ENCODE data around the gene PIP5K1C.

PIP5K1C gene

GRCh38 chr19:3608079-3608641 lies 92.1 kb downstream of the PIP5K1C start:
- TF ChIP-seq EZH2phosphoT487 (conservative IDR thresholded peaks at IDR 0.05; ENCODE audit: low read length): no peak
- TF ChIP-seq, protein P1, sequence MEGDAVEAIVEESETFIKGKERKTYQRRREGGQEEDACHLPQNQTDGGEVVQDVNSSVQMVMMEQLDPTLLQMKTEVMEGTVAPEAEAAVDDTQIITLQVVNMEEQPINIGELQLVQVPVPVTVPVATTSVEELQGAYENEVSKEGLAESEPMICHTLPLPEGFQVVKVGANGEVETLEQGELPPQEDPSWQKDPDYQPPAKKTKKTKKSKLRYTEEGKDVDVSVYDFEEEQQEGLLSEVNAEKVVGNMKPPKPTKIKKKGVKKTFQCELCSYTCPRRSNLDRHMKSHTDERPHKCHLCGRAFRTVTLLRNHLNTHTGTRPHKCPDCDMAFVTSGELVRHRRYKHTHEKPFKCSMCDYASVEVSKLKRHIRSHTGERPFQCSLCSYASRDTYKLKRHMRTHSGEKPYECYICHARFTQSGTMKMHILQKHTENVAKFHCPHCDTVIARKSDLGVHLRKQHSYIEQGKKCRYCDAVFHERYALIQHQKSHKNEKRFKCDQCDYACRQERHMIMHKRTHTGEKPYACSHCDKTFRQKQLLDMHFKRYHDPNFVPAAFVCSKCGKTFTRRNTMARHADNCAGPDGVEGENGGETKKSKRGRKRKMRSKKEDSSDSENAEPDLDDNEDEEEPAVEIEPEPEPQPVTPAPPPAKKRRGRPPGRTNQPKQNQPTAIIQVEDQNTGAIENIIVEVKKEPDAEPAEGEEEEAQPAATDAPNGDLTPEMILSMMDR (IDR thresholded peaks at IDR 0.05; ENCODE audit: insufficient read depth, low read length, poor library complexity, severe bottlenecking): no peak
- H3K9me2 ChIP-seq (replicated peaks; ENCODE audit: insufficient read depth, low read length): no peaks in the 10 kb centered on the region
- no peaks in the 10 kb centered on the region for H3F3A ChIP-seq (ENCODE audit: insufficient read depth)
- H3K79me2 ChIP-seq (ENCODE audit: insufficient read depth, low read length): no peaks in the 10 kb centered on the region
- H3K4me3 ChIP-seq (ENCODE audit: insufficient read depth, low read length, poor library complexity, severe bottlenecking): no peak overlapping the region
- H3K27me3 ChIP-seq (ENCODE audit: low read length): no peaks in the 10 kb centered on the region
- no peaks in the 10 kb centered on the region for H3K9me3 ChIP-seq (ENCODE audit: insufficient read depth, low read length)
- H4K20me1 ChIP-seq (ENCODE audit: low read depth, low read length): no peaks in the 10 kb centered on the region
- no peak overlapping the region for H3K4me2 ChIP-seq (ENCODE audit: low read depth, low read length, poor library complexity, severe bottlenecking)
- H3K9ac ChIP-seq (ENCODE audit: low read length): no peak overlapping the region
- H2AFZ ChIP-seq (ENCODE audit: low read depth, low read length, severe bottlenecking): no peak overlapping the region
- H3K36me3 ChIP-seq (ENCODE audit: low read length): no peaks in the 10 kb centered on the region
- H3K27ac ChIP-seq (ENCODE audit: low read depth, low read length): no peak overlapping the region

- Histone ChIP-seq H3K9ac (ENCODE audit: low read length) (no peak overlapping the region), H3K79me2 (ENCODE audit: insufficient read depth, low read length) (no peaks in the 10 kb centered on the region), H3F3A (ENCODE audit: insufficient read depth) (no peaks in the 10 kb centered on the region), H3K27me3 (ENCODE audit: low read length) (no peaks in the 10 kb centered on the region), H2AFZ (ENCODE audit: low read depth, low read length, severe bottlenecking) (no peak overlapping the region), H3K4me2 (ENCODE audit: low read depth, low read length, poor library complexity, severe bottlenecking) (no peak overlapping the region), H3K4me3 (ENCODE audit: insufficient read depth, low read length, poor library complexity, severe bottlenecking) (no peak overlapping the region), H3K9me3 (ENCODE audit: insufficient read depth, low read length) (no peaks in the 10 kb centered on the region), H3K36me3 (ENCODE audit: low read length) (no peaks in the 10 kb centered on the region), H4K20me1 (ENCODE audit: low read depth, low read length) (no peaks in the 10 kb centered on the region), H3K27ac (ENCODE audit: low read depth, low read length) (no peak overlapping the region), H3K9me2 (replicated peaks; ENCODE audit: insufficient read depth, low read length) (no peaks in the 10 kb centered on the region)
- TF ChIP-seq, protein P1 (IDR thresholded peaks at IDR 0.05; ENCODE audit: insufficient read depth, low read length, poor library complexity, severe bottlenecking): no peak
- TF ChIP-seq EZH2phosphoT487 (conservative IDR thresholded peaks at IDR 0.05; ENCODE audit: low read length): no peak
Observed at GRCh38 chr19:3607303-3608078, 92.8 kb downstream of the PIP5K1C start.

DNA sequence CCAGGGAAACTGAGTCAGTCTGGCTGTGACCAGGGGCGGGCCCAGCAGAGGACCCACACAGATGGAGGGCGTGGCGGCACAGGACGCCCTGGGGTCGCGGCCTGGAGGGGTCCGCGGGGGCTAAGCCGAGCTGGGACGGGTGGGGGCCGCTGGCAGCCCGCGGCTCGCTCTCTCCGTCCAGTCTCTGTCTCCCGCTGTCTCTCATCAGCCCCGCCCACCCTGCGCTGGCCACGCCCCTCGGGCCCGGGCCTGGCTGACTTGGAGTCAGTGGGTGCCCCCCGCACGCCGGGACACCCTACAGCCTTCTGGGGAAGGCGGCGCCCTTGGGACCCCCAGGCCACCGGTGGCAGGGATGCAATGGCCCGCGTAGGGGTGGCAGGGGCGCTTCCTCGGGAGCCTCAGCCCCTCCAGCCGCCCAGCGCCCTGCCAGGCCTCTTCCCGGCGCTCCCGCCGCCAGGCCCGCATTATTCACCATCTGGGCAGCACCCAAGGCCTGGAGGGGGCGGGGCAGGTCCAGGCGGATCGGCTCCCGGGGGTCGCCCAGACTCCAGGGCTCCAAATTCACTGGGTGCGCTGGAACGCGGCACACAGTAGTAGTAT lies 93.5 kb downstream of the PIP5K1C start, which contains the start of gene TBXA2R:
TSS of gene TBXA2R (minus strand) at position 186 of the 600 bp plus-strand sequence. CDS start 6,241 bp downstream, outside the sequence.
- Histone ChIP-seq H3K9me2 (replicated peaks; ENCODE audit: insufficient read depth, low read length) (no peaks in the 10 kb centered on the region), H3K9me3 (ENCODE audit: insufficient read depth, low read length) (no peaks in the 10 kb centered on the region), H3K27me3 (ENCODE audit: low read length) (no peaks in the 10 kb centered on the region), H3K79me2 (ENCODE audit: insufficient read depth, low read length) (no peaks in the 10 kb centered on the region), H3F3A (ENCODE audit: insufficient read depth) (no peaks in the 10 kb centered on the region), H3K9ac (ENCODE audit: low read length) (no peak within 1 kb of the TSS), H3K4me2 (ENCODE audit: low read depth, low read length, poor library complexity, severe bottlenecking) (no peak within 1 kb of the TSS), H3K36me3 (ENCODE audit: low read length) (no peaks in the 10 kb centered on the region), H3K4me3 (ENCODE audit: insufficient read depth, low read length, poor library complexity, severe bottlenecking) (no peak within 1 kb of the TSS), H4K20me1 (ENCODE audit: low read depth, low read length) (no peaks in the 10 kb centered on the region), H3K27ac (ENCODE audit: low read depth, low read length) (no peak within 1 kb of the TSS), H2AFZ (ENCODE audit: low read depth, low read length, severe bottlenecking) (no peak within 1 kb of the TSS)
- TF ChIP-seq, protein P1 (IDR thresholded peaks at IDR 0.05; ENCODE audit: insufficient read depth, low read length, poor library complexity, severe bottlenecking): no peak
- no peak for TF ChIP-seq EZH2phosphoT487 (conservative IDR thresholded peaks at IDR 0.05; ENCODE audit: low read length)
